Transverse colon (tissue), 3 donors: Measurements from ENCODE around the gene AKAP1.

ENCODE experiments used
- POLR2A ChIP-seq: fragments of 450-650 bp; IDR thresholded peaks from one replicate; pipeline ENCODE4 v1.6.1; 2016; ENCODE audit warnings: antibody characterized with exemption, mild to moderate bottlenecking, moderate library complexity
- TF ChIP-seq, protein P1 (sequence below), 5 experiments: fragments of 200-600 bp in 3 of 5; fragments of 450-650 bp in 2 of 5; sonication (generic) in 3 of 5; IDR thresholded peaks; 1 replicate in 2 of 5; 2 replicates in 3 of 5; pipeline ENCODE4 v1.5.1; 2016 to 2017; ENCODE audit warnings: antibody characterized with exemption in 5 of 5, inconsistent platforms in 3 of 5, mild to moderate bottlenecking in 2 of 5, moderate library complexity in 1 of 5

DNA sequence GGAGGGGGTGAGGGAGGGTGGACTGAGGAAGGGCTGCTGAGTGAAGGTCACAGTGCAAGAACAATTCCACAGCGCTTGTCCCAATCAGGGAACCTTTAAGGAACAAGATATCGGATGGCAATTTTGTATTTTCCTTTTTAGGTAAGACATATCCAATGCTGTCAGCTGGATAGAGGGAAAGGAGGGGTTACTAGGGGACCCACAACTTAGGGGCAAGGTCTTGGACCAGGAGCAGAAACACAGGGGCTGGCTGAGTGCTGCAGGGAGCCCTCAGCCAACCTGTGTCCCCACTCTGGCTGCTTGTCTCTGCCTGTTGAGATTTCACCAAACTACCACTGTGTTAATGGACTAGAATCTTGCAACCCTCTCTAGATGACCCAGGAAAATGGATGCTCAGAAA is 47.6 kb downstream of the AKAP1 start:
- no peak for TF ChIP-seq POLR2A
- TF ChIP-seq, protein P1, sequence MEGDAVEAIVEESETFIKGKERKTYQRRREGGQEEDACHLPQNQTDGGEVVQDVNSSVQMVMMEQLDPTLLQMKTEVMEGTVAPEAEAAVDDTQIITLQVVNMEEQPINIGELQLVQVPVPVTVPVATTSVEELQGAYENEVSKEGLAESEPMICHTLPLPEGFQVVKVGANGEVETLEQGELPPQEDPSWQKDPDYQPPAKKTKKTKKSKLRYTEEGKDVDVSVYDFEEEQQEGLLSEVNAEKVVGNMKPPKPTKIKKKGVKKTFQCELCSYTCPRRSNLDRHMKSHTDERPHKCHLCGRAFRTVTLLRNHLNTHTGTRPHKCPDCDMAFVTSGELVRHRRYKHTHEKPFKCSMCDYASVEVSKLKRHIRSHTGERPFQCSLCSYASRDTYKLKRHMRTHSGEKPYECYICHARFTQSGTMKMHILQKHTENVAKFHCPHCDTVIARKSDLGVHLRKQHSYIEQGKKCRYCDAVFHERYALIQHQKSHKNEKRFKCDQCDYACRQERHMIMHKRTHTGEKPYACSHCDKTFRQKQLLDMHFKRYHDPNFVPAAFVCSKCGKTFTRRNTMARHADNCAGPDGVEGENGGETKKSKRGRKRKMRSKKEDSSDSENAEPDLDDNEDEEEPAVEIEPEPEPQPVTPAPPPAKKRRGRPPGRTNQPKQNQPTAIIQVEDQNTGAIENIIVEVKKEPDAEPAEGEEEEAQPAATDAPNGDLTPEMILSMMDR (IDR thresholded peaks at IDR 0.05) = no peak
